ENCODE results near the gene WSCD1.

GRCh38 chr17:6135996-6136395 is 65.8 kb downstream of the WSCD1 start:
- TF ChIP-seq CTCF (IDR thresholded peaks at IDR 0.05; ENCODE audit: low read length) (no peak), EZH2 (IDR thresholded peaks at IDR 0.05; ENCODE audit: borderline replicate concordance, low read length) (no peak)

Data from OCI-LY1 (cell line).